HG03060 (cell line): ENCODE data around the gene ST6GALNAC3.

Experiments
- ATAC-seq: cut with Tn5 transposase; IDR thresholded peaks from one replicate; pipeline ENCODE4 v1.9.1; 2021; ENCODE audit warnings: low read depth, moderate number of reproducible peaks; ENCODE audit not compliant: unreplicated experiment

ST6GALNAC3 gene

GRCh38 chr1:76274302-76274701 lies 199.8 kb downstream of the ST6GALNAC3 start:
- no peak for ATAC-seq

GRCh38 chr1:76274718-76275117 lies 200.2 kb downstream of the ST6GALNAC3 start:
- ATAC-seq: no peak

GRCh38 chr1:76278711-76279100 lies 204.2 kb downstream of the ST6GALNAC3 start:
- ATAC-seq: no peak

DNA sequence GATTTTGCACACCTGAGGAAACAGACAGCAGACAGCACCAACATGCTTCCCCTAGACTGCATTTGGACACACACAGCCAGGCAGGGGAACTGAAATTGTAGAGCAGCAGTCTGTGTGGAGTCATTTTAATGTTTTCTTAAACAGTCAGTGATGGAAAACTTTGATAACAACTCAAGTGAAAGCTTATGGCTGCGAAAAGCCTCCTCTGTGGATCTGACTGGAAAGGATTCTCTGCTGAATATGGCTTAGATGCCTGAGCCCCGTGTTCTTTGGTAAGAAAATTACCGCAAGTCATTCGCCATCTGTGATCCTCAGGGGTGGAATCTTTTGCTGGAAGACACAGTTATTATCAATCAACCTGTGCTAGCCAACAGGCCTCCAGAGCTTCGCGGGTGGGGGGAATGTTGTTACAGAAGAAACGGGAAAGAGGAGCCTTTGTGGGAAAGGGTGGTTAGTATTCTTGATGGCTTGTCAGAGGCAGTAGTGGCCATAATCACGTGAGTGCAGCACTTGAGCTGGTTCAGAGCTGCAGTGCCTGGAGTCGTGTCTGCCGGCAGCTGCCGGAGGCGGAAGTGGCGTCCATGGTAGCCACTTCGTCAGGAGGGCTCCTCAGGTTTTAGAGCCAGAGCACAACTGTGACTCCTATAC lies 204.7 kb downstream of the ST6GALNAC3 start:
- ATAC-seq: no peak

DNA sequence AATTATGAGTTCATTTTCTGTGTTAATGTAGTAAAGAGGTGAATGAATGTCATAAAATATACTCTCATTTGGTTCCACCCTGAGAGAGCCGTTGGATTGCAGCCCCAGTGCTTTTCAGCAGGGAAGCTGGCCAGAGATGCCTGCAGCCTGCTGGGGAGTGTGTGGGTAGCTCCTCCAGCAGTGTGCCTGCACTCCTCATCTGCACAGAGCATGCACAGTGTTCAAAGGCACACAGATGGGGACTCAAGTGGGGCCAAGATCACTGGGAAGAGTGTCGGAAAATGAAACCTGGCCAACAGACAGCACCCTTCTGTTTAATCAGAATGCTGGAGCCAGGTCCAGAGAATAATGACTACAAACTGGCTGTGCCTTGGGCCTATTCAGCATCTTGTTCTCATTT lies 206.8 kb downstream of the ST6GALNAC3 start:
- no peak for ATAC-seq

DNA sequence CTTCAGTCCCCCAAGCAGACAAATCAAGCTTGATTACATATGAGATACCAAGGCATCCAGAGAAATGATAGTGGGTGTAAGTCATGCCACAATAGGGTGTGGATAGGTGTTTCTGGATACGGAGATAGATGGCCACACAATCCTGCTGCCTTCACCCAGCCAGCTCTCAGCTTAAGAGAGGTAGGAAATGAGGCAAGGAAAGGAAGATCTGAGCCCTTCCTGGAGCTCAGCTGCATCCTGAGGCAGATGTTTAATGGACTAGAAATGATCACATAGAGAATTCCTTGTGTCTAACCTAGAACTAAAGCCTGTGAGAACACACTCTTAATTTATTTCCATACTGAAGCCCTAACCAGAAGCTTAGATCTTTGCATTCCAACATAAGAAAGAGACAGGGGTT lies 210.3 kb downstream of the ST6GALNAC3 start:
- no peak for ATAC-seq

GRCh38 chr1:76285578-76286135 lies 211.1 kb downstream of the ST6GALNAC3 start:
- ATAC-seq: no peak

DNA sequence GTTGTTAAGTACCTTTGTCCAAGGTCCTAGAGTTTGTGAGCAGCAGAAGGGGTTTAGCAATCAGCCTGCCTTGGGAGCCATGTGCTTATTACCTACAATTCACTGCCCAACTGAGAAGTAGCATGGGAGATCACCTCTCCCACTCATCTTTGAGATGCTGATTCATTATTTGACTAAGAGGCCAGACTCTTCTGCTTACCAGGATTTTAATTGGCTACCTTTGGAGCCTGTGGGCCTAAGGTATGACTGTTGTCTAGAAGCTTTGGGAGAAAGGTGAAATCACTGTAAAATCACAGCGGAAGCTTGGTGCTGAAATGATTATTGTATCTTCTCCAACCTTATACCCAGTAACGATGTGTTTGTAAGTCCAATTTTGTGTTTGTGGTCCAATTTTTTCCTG lies 213.4 kb downstream of the ST6GALNAC3 start:
- ATAC-seq: no peak

- ATAC-seq: no peak
Observed at GRCh38 chr1:76288758-76289483, 214.4 kb downstream of the ST6GALNAC3 start.

DNA sequence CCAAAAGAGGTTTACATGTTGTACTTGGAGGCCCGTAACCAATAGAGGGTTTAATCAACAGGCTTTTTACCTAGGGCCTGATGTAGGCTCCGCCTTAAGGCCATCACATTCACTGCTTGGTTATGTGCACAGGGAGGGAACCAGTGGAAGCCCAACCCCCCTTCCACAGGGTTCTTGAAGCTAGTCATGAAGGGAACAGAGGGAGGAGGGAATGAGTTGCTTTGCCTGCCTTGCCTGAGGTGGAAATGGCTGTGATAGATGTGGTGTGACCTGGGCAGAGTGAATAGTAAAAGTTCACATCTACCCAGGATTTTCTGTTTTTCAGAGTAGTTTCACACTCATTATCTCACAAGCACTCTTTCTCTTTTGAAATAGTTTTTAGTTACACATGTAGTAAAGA lies 215.1 kb downstream of the ST6GALNAC3 start:
- no peak for ATAC-seq

DNA sequence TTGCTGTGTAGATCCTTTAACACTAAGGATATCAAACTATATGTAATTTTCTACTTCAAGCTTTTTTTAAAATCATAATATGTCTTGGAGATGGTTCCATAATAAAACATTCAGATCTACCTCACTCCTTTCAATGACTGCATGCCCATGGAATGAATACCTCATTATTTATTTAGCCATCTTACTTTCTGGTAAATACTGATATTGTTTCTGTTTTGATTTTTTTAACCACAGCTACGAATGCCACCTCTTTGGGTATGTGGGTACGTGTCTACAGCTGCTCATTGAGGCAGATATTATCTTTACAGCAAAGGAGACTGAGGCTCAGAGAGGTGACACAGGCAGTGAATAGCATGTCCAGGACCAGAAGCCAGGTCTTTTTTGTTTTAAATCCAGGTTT lies 215.7 kb downstream of the ST6GALNAC3 start:
- no peak for ATAC-seq

GRCh38 chr1:76291191-76291590 lies 216.6 kb downstream of the ST6GALNAC3 start:
- no peak for ATAC-seq

DNA sequence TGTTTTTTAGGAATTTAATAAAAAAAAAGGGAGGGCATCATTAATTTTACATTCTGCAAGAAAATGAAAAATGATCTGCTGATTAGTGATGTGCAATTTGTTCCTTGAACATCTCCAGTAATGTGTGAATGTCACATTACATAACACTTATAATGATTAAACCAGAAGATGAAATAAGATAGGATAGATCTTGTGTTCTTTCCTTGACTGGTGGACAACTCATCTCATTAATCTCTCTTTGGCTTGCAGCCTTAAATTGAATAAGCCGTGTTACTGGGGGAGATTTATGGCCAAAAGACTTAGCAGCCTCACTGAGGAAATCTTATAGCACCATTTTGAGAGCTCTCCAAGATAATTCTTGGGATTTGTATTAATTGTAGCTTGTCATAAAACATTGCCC lies 217.2 kb downstream of the ST6GALNAC3 start:
- no peak for ATAC-seq

DNA sequence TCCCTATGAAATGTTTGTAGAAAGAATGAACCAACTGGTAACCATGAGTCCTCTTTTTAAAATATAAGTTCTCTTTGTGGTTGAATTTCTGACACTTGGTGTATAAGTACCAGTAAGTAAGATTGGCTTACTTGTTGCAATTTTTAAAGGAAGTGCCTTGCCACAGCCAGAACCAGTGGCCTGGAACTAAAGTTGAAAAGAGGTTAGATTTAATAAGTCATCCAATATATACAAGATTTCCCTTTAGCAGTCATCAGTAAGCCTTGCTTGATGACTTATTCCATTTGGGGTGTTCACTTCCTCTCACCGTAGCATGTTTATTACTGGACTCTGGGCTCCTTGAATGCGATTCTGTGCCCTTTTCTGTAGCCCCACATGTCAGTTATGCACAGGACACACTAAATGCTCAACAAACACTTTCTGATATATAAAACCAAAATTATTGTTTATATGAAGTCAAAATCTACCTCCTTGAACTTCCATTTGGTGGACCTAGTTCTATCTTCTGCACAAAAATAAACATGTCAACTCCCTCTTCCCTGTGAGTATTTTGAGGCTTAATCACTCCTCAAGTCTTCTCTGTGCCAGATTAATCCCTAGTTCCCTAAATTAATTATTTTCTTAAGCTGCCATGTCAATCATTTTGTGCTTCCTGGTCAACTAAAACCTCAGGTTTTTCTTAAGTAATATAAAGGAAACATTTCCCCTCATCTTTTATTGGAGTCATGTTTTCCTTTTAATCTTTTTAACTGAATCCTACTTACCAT lies 218.1 kb downstream of the ST6GALNAC3 start:
- peak; percentile 58 for ATAC-seq

DNA sequence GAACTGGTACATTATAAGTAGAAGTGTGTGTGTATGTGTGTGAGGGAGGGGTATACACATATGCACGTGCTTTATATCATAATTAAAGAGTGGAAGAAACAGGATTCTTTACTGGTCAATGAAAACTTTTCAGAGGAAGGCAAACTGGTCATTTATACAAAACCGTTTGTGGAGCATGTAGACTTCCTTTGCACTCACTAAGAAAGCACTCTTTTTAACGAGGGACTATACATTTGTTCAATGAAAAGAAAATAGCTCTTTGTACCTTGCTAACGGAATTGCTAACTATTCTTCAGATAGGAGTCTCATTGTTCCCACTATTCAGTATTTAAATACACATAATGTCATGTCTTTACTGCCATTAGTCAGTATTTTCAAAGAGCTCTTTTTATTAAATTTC lies 219.3 kb downstream of the ST6GALNAC3 start:
- no peak for ATAC-seq

DNA sequence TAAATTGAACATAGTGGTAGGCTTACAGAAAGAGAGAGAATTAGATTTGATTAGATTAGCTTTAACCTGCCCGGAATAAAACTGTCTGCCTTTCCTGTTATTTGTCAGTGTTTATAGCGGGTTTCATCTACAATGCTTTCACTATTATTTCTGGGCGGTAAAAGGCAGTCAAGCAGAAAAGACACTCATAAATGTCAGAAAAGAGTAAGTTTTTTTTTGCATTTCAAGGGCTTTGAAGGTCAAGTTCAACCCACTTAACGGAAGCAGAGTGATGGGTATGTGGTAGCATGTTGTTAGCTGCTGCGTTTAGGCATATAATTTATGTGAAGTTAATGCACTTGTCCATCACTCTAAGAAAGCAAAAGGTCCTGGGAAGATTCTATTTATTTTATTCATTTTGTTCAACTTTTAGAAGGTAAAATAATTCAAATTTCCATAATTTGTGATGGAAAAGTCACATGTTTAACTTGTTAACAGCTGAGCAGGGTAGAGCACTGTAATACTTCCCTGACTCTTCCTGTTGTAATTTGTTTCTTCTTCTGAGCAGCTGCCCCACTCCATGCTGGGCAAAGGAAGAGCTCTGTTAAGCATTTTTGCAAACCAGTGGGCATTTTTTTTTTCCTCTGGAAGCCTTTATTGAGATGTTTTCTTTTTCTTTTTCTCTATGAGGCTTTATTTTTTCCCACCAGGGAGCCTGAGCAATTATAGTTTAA lies 220.1 kb downstream of the ST6GALNAC3 start:
- ATAC-seq: peak; percentile 77

- no peak for ATAC-seq
Observed at GRCh38 chr1:76298399-76298798, 223.9 kb downstream of the ST6GALNAC3 start.

DNA sequence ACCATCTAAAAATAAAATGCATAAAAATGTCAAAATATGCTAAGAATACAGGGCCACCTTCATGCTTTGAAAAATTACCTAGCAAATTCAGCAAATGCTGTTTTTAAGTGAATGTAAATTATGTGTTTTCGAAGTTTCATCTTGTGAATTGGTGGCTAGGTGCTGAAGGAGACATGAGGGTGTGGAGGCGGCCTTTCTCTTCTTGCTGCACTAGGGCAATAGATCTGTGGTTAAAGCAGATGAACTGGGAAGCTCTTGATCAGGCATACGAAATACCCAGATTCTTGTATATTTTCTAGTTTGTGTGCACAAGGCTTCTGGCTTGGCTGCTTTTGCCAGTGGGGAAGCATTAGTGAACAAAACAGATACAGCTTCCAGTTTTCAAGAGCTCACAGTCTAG lies 224.5 kb downstream of the ST6GALNAC3 start:
- no peak for ATAC-seq

- ATAC-seq: no peak
Observed at GRCh38 chr1:76300556-76300955, 226.0 kb downstream of the ST6GALNAC3 start.

DNA sequence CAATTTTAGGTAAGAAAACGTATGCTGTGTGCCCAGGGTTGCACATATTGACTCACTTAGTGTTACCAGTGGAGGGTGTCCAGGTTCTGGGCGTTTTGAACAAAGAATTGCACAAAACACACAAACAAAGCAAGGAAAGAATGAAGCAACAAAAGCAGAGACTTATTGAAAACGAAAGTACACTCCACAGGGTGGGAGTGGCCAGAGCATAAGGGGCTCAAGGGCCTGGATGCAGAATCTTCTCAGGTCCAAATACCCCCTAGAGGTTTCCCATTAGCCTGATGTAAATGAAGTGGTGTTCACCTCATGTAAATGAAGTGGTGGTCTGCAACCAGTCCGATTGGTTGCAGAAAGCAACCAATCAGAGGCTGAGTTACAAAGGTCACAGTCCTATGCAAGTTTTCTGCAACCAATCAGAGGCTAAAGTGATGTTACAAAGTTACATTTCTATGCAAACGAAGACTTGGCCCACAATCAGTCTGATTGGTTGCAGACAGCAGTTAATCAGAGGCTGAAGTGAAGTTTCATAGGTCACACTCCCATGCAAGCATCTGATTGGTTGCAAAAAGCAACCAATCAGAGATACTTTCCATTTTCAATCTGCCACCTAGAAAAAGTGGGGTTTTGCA lies 228.3 kb downstream of the ST6GALNAC3 start:
- no peak for ATAC-seq
